ENCODE measurements around the gene TNNT1.

The TNNT1 gene, protein sequence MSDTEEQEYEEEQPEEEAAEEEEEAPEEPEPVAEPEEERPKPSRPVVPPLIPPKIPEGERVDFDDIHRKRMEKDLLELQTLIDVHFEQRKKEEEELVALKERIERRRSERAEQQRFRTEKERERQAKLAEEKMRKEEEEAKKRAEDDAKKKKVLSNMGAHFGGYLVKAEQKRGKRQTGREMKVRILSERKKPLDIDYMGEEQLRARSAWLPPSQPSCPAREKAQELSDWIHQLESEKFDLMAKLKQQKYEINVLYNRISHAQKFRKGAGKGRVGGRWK

DNA sequence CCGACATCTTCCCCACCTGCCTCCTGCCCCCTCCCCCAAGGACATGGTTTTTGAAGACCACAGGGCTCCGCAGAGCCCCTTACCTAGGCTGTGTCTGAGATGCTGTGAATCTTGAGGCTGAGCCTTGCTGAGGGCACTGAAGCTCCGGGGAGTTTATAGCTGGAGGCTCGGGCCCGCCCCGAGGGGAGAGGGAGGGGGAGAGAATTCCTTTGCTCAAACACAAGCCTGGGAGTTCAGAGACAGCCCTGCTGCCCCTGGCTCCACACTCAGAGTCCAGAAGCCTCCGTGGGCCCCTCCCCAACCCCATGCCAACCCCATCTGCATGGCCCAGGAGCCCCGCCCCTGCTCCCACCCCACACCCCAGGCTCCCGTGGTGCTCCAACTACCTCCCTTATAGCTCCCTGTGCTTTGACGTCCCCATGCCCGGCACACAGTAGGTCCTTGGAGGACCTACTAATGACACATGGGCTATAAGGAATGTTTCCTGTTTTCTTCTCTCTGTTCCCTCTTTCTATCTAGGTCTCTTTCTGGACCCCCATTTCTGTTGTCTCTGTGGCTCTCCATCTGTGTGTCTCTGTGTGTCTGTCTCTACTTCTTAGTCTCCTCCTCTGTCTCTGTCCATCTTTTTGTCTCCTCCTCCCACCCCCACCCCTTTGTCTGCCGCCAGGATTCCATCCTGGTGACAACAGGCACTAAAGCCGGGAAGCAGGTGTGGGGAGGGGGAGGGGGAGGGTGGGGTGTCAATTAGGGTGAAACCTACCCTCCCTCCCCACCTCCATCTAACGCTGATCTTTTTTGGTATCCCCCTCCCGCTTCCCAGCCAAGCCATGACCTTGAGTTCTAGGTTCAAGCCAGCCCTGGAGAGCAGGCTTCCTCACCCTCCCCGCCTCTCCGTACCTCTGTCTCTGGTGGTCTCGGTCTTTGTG, at the start of gene TNNT1:
Gene TNNT1, minus strand, starts transcription at position 129 of the 926 bp plus-strand sequence. CDS start 2,049 bp downstream, outside the sequence.
- H3K4me3 ChIP-seq: no peak within 1 kb of the TSS
- no peak within 1 kb of the TSS for H3K27ac ChIP-seq

- no peak overlapping the region for H3K4me3 ChIP-seq
- no peak overlapping the region for H3K27ac ChIP-seq
These were observed 49.6 kb upstream of the TNNT1 start for GRCh38 chr19:55198651-55199050.

- H3K4me3 ChIP-seq: no peak overlapping the region
- no peak overlapping the region for H3K27ac ChIP-seq
These were observed 48.5 kb upstream of the TNNT1 start for GRCh38 chr19:55197528-55197927.

DNA sequence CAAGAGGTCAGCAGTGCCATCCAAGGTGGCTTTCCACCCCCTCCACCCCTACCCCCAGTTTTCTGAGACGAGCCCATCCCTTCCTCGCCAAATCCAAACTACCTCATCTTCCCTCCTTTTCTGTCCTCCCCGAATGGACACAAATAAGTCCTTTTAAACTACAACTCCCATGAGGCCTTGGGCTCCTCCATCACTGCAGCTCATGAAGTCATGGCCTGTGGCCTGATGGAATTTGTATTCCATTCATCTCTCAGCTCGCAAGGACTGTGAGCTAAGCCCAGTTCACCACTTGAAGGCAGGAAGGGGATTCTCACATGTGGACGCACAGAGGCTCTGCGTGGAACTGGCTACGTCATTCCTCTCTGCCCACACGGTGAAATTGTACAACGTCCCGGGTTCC, 47.8 kb upstream of the TNNT1 start:
- H3K4me3 ChIP-seq: no peak overlapping the region
- H3K27ac ChIP-seq: no peak overlapping the region

GRCh38 chr19:55193481-55193880, 44.5 kb upstream of the TNNT1 start:
- no peak overlapping the region for H3K27ac ChIP-seq

GRCh38 chr19:55189403-55189835, 40.4 kb upstream of the TNNT1 start:
- Histone ChIP-seq H3K27ac (peak overlapping the region in 16 of 21 experiments; percentile 5 to 84 (median 60)), H3K4me3 (no peak overlapping the region)

More at GRCh38 chr19:55193481-55193880, 44.5 kb upstream of the TNNT1 start:
- H3K4me3 ChIP-seq: no peak overlapping the region

DNA sequence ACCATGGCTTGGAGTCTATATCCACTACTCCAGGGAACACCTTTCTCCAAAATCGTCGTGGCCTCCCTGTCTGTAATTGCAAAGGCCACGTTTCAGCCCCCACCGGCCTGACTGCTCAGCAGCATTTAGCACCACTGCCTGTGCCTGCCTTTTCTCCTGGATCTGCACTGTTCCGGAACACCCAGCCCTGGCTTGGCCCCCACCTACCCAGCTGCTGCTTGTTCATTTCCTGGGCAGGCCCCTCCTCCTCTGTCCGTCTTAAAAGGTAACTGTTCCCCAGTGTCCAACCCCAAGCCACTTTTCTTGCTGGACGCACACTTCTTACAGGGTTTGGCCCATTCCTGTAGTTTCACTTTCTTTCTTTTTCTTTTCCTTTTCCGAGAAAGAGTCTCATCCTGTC, 39.6 kb upstream of the TNNT1 start:
- Histone ChIP-seq H3K4me3 (no peak overlapping the region), H3K27ac (peak overlapping the region in 16 of 21 experiments; percentile 12 to 84 (median 68))

GRCh38 chr19:55186080-55186479, 37.1 kb upstream of the TNNT1 start:
- Histone ChIP-seq H3K27ac (no peak overlapping the region), H3K4me3 (no peak overlapping the region)

DNA sequence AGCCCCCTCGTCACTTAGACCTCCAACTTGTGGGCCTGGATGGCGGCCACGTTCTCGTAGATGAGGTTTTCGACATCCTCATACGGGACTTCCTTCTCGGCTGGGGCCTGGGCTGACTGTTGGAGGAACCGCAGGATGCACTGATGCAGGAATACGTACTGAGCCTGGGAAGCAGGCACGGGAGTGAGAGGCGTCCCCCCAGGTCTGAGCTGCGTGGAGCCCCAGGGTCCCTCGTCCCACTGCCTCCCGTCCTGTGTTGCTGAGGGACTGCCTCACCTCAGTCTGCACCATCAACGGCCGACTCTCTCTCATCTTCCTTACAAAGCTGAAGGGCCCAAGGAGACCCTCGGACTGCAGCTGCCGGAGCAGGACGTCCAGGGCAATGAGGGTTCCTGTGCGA, 32.7 kb upstream of the TNNT1 start:
- H3K4me3 ChIP-seq: no peak overlapping the region
- H3K27ac ChIP-seq: no peak overlapping the region

DNA sequence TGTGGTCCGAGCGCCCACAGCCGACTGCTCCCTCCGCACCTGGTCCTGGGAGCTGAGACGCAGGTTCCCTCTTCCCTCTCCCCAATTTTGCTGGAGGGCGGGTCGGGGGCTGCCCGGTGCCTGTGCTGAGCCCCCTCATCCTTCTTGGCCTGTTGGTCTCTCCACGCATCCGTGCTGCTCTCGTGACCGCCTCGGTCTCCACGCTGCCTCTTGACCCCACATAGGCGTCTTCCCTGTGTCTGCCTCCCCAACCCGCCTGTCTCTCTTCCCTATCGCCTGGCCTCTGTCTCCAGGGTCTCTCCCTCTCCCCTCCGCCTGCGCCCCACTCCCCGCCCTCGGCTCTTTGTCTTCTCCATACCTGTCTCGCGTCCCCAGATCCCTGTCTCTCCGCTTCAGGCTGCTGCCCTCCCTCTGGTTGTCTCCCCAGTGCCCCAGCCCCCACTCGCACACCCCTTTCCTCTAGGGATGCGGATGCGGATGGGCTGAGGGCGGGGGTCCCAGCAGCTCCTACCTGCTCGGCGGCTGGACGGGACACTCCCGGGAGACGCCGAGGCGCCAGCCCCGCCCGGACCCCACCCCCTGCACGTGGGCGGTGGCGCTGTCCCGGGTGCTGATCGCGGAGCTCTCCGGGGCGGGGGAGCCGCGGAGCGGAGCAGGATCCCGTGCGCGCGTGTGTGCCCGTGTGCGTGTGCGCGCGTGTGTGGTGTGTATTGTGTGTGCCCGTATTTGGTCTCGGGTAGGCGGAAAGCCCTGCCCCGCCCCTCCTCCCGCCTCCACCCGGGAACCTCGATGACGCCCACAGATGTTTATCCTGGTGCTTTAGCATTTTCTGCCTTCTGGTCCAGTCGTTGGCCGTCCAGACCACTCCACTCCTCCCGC, 30.8 kb upstream of the TNNT1 start, which contains the start of gene SYT5:
Gene SYT5, minus strand, starts transcription at position 684 of the 879 bp plus-strand sequence. CDS start 1,248 bp downstream, outside the sequence.
- Histone ChIP-seq H3K4me3 (peak within 1 kb of the TSS in 6 of 7 experiments; percentile 5 to 28 (median 16)), H3K27ac (no peak within 1 kb of the TSS)

GRCh38 chr19:55178781-55179599, 30.0 kb upstream of the TNNT1 start:
- H3K27ac ChIP-seq: no peak overlapping the region
- peak overlapping the region in 6 of 7 experiments; percentile 5 to 28 (median 16) for H3K4me3 ChIP-seq

DNA sequence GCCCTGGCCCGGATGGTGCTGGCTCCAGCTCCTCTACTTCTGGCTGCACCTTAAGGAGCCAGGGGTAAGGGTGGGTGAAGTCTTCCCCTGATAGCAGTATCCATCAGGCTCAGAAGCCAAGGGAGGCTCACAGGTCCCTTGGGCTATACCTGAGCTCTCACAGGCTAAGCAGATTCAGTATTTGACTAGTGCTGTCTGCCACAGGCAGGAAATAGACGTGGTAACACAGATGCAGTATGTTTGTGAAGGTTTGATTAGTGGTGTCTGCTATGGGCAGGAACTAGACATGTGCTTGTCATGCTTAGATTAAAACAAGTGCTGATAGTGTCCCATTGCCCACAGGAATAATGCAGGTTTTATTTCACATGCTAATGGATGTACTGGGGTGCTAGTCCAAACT, 27.1 kb upstream of the TNNT1 start:
- no peak overlapping the region for H3K27ac ChIP-seq
- H3K4me3 ChIP-seq: no peak overlapping the region

- H3K4me3 ChIP-seq: no peak overlapping the region
- no peak overlapping the region for H3K27ac ChIP-seq
These were observed 26.3 kb upstream of the TNNT1 start for GRCh38 chr19:55175117-55175867.

- Histone ChIP-seq H3K27ac (no peak overlapping the region), H3K4me3 (no peak overlapping the region)
These were observed 25.6 kb upstream of the TNNT1 start for GRCh38 chr19:55174425-55175116.

DNA sequence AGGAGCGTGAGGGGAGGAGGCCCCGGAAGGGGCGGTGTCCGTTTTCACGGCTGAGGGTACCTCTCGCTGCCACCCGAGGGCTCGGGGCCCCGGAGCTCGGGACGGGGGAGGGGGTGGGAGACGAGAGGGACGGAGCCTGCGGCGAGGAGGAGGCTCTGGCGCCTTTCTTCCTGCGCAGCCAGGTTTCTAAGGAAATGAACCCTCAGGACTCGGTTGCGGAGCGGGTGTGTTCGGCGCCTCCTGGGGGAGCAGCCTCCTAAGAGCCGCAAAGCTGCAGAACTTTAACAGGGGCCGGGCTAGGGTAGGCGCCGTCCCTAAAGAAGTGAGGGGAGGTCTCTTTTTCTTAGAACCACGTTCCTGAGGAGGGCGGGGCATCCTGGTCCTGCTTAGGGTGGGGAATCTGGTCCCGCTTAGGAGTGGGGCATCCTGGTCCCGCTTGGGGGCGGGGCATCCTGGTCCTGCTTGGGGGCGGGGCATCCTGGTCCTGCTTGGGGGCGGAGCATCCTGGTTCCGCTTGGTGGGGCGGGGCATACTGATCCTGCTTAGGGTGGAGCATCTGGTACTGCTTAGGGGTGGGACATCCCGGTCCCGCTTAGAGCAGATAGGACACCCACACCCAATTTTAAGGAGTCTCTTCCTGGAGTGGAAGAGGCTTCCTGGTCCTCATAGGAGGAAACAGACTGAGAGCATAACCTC, 24.9 kb upstream of the TNNT1 start:
- Histone ChIP-seq H3K4me3 (peak overlapping the region in 6 of 7 experiments; percentile 3 to 31 (median 24)), H3K27ac (no peak overlapping the region)

- peak overlapping the region in 6 of 7 experiments; percentile 3 to 31 (median 24) for H3K4me3 ChIP-seq
These were observed 24.2 kb upstream of the TNNT1 start for GRCh38 chr19:55173186-55173713.

GRCh38 chr19:55172741-55173140, 23.7 kb upstream of the TNNT1 start:
- no peak overlapping the region for H3K4me3 ChIP-seq
- H3K27ac ChIP-seq: no peak overlapping the region

More at GRCh38 chr19:55173186-55173713, 24.2 kb upstream of the TNNT1 start:
- no peak overlapping the region for H3K27ac ChIP-seq
